HepG2 (cell line): ENCODE measurements around the gene SPON1. TPM values are rescaled to one million over a fixed set of nuclear protein-coding genes. Genes with fewer than 3 reads are reported as not detected.

Experiments
- ATAC-seq: fragments of 200-7000 bp; cut with Tn5 transposase; 3 replicates; pipeline ENCODE4 v1.9.1; 2020; ENCODE audit warnings: mild to moderate bottlenecking, moderate library complexity
- BruUV-seq: library from RNA; stranded (reverse); fragments of 400-500 nt; replicated peaks from 2 replicates; lab custom pipeline; 2021; lab: Mats Ljungman, UMichigan
- CTCF ChIA-PET: fragments of 300-600 bp; formaldehyde crosslinking; extraction: SDS; loops from one replicate; lab custom pipeline; 2021; ENCODE audit warnings: low total read pairs, inconsistent platforms, low intra/inter-chr PET ratio; lab: Yijun Ruan, JAX
- POLR2A ChIA-PET: fragments of 350-600 bp; sonication (Branson Sonifier 250); formaldehyde crosslinking; loops from one replicate; lab custom pipeline; 2020; ENCODE audit warnings: antibody characterized with exemption, inconsistent platforms; lab: Yijun Ruan, JAX
- DNase-seq: peaks from one replicate; pipeline ENCODE4 v3.0.0-alpha.2; 2015; ENCODE audit warnings: low spot score
- FAIRE-seq: peaks from 3 replicates; lab custom pipeline; 2011; peaks lifted over from hg19 to GRCh38; lab: Jason Lieb, UNC
- H2AFZ ChIP-seq: one replicate; pipeline ENCODE4 v1.6.1; 2011; ENCODE audit warnings: low read length, inconsistent platforms
- H3K27ac ChIP-seq: fragments of 300-600 bp; 3 replicates; pipeline ENCODE4 v1.8.0; 2011; ENCODE audit warnings: mixed run types, mild to moderate bottlenecking, mixed read lengths, low read length, inconsistent platforms; ENCODE audit not compliant: insufficient read depth; ENCODE audit errors: extremely low read length
- H3K27me3 ChIP-seq, 2 experiments: fragments of 200-600 bp in 1 of 2; 2 replicates in 1 of 2; 3 replicates in 1 of 2; pipeline versions ENCODE4 v1.6.0 to v1.8.0; 2011; ENCODE audit warnings: low read length in 2 of 2, mild to moderate bottlenecking in 2 of 2, moderate library complexity in 2 of 2, inconsistent platforms in 1 of 2; ENCODE audit not compliant: insufficient read depth in 2 of 2, control insufficient read depth in 1 of 2
- H3K36me3 ChIP-seq, 2 experiments: fragments of 200-600 bp in 1 of 2; replicated peaks in 1 of 2; 2 replicates in 1 of 2; 3 replicates in 1 of 2; pipeline versions ENCODE4 v1.5.1 to v1.8.0; 2011; ENCODE audit warnings: low read length in 2 of 2, inconsistent platforms in 1 of 2; ENCODE audit not compliant: insufficient read depth in 2 of 2, control insufficient read depth in 1 of 2
- H3K4me1 ChIP-seq: 2 replicates; pipeline ENCODE4 v1.5.1; 2012; ENCODE audit warnings: low read length, inconsistent platforms; ENCODE audit not compliant: insufficient read depth
- H3K4me2 ChIP-seq: 2 replicates; pipeline ENCODE4 v1.6.0; 2011; ENCODE audit warnings: low read depth, low read length, inconsistent platforms
- H3K4me3 ChIP-seq, 3 experiments: fragments of 200-600 bp in 1 of 3; sonication (generic), shearing (Covaris generic) in 1 of 3; replicated peaks in 1 of 3; 2 replicates each; pipeline ENCODE4 v1.5.1; 2011 to 2016; ENCODE audit warnings: low read length in 3 of 3, inconsistent platforms in 2 of 3, low read depth in 2 of 3, mild to moderate bottlenecking in 2 of 3, control low read depth in 1 of 3, mixed read lengths in 1 of 3; ENCODE audit not compliant: insufficient read depth in 1 of 3
- H3K79me2 ChIP-seq: one replicate; pipeline ENCODE4 v1.6.1; 2011; ENCODE audit warnings: low read length, inconsistent platforms; ENCODE audit not compliant: insufficient read depth
- H3K9ac ChIP-seq: 2 replicates; pipeline ENCODE4 v1.6.0; 2011; ENCODE audit warnings: mild to moderate bottlenecking, low read depth, low read length, inconsistent platforms; ENCODE audit not compliant: insufficient read depth
- H3K9me3 ChIP-seq: 2 replicates; pipeline ENCODE4 v1.5.1; 2012; ENCODE audit warnings: mild to moderate bottlenecking, low read length
- H4K20me1 ChIP-seq: 2 replicates; pipeline ENCODE4 v1.6.0; 2011; ENCODE audit warnings: inconsistent platforms, mild to moderate bottlenecking, low read length, moderate library complexity; ENCODE audit not compliant: insufficient read depth
- HES4 ChIP-seq: sonication (generic); formaldehyde crosslinking; IDR thresholded peaks from 2 replicates; pipeline ENCODE4 v1.9.0; 2021; ENCODE audit warnings: mild to moderate bottlenecking, missing genetic modification reagents, borderline replicate concordance
- JARID2 ChIP-seq: sonication (generic); formaldehyde crosslinking; IDR thresholded peaks from 2 replicates; pipeline ENCODE4 v1.8.1; 2023; ENCODE audit warnings: missing genetic modification reagents, inconsistent platforms; ENCODE audit not compliant: insufficient replicate concordance
- JUND ChIP-seq: sonication (generic); formaldehyde crosslinking; IDR thresholded peaks from 2 replicates; pipeline ENCODE4 v1.8.0; 2022; ENCODE audit warnings: mild to moderate bottlenecking, missing genetic modification reagents
- MEF2D ChIP-seq: sonication (generic); formaldehyde crosslinking; IDR thresholded peaks from 2 replicates; pipeline ENCODE4 v1.5.1; 2020; ENCODE audit warnings: mild to moderate bottlenecking, missing genetic modification reagents
- MLXIP ChIP-seq: sonication (generic); formaldehyde crosslinking; IDR thresholded peaks from 2 replicates; pipeline ENCODE4 v1.9.0; 2021; ENCODE audit warnings: missing genetic modification reagents, borderline replicate concordance
- NFE2L1 ChIP-seq: sonication (generic); formaldehyde crosslinking; IDR thresholded peaks from 2 replicates; pipeline ENCODE4 v1.4.0; 2020; ENCODE audit warnings: missing genetic modification reagents, mild to moderate bottlenecking, borderline replicate concordance
- PBX3 ChIP-seq: sonication (generic); formaldehyde crosslinking; IDR thresholded peaks from 2 replicates; pipeline ENCODE4 v1.8.1; 2023; ENCODE audit warnings: missing genetic modification reagents, inconsistent platforms, borderline replicate concordance
- PRMT3 ChIP-seq: sonication (generic); formaldehyde crosslinking; IDR thresholded peaks from 2 replicates; pipeline ENCODE4 v1.8.1; 2022; ENCODE audit warnings: low read depth, mild to moderate bottlenecking, moderate library complexity, missing genetic modification reagents, borderline replicate concordance
- RERE ChIP-seq: IDR thresholded peaks from 2 replicates; pipeline ENCODE4 v1.6.1; 2016; ENCODE audit warnings: low read depth, missing genetic modification reagents, missing compliant biosample characterization
- SP5 ChIP-seq: IDR thresholded peaks from 2 replicates; pipeline ENCODE4 v1.6.1; 2016; ENCODE audit warnings: low read depth, borderline replicate concordance
- TAF1 ChIP-seq: sonication (generic); formaldehyde crosslinking; IDR thresholded peaks from 2 replicates; pipeline ENCODE4 v1.4.0; 2020; ENCODE audit warnings: missing genetic modification reagents
- TEAD3 ChIP-seq: optimal IDR thresholded peaks from 2 replicates; pipeline ENCODE3; 2016; ENCODE audit warnings: borderline replicate concordance
- ZFYVE20 ChIP-seq: sonication (generic); formaldehyde crosslinking; IDR thresholded peaks from 2 replicates; pipeline ENCODE4 v1.8.0; 2023; ENCODE audit warnings: low read depth, mild to moderate bottlenecking, moderate library complexity, missing genetic modification reagents, borderline replicate concordance
- ZNF317 ChIP-seq: sonication (generic); formaldehyde crosslinking; IDR thresholded peaks from 2 replicates; pipeline ENCODE4 v1.5.0; 2020; ENCODE audit warnings: mild to moderate bottlenecking, missing genetic modification reagents
- ZNF598 ChIP-seq: sonication (generic); formaldehyde crosslinking; IDR thresholded peaks from 2 replicates; pipeline ENCODE4 v1.5.1; 2020; ENCODE audit warnings: mild to moderate bottlenecking, missing genetic modification reagents, borderline replicate concordance
- ZNF790 ChIP-seq: sonication (generic); formaldehyde crosslinking; IDR thresholded peaks from 2 replicates; pipeline ENCODE4 v1.8.0; 2022; ENCODE audit warnings: missing genetic modification reagents, mild to moderate bottlenecking, borderline replicate concordance
- WGBS: methylation state at CpG from one replicate; pipeline ENCODE4 v1.1.6; 2017; ENCODE audit warnings: low lambda C conversion rate; 5-methylcytosine and 5-hydroxymethylcytosine counted together
- in situ Hi-C: cut with HindIII; loops from 2 replicates; pipeline ENCODE4 v1.10.0; 2017; ENCODE audit warnings: low pct_unique_long_range_greater_than_20kb; ENCODE audit not compliant: extremely low pct_ligation_motif_present
- intact Hi-C: fragments of 100-400 bp; cut with micrococcal nuclease; formaldehyde crosslinking; loops from one replicate; pipeline ENCODE4 v1.10.0; 2022; ENCODE audit not compliant: unreplicated experiment
- polyA plus RNA-seq, 8 experiments: library from polyadenylated mRNA; depleted of rRNA in 3 of 8; stranded (reverse) in 7 of 8; unstranded in 1 of 8; fragments of >200 nt; fragmentation: Illumina TruSeq in 4 of 8; extraction: Trizol in 4 of 8; gene quantifications; 2 replicates each; pipeline versions ENCODE4 v1.2.1 to v1.2.3, GENCODE V29; 2011 to 2016; ENCODE audit warnings: low read depth in 4 of 8, missing spikeins in 1 of 8, mixed read lengths in 1 of 8; ENCODE audit not compliant: insufficient read depth in 1 of 8
- total RNA-seq, 5 experiments: library from RNA; depleted of rRNA; stranded (reverse); fragments of >200 nt; fragmentation: Illumina TruSeq; extraction: Trizol; gene quantifications; 2 replicates each; pipeline ENCODE4 v1.2.3, GENCODE V29; 2016; ENCODE audit warnings: low read depth in 1 of 5

SPON1 gene
- total and polyA plus RNA-seq, 2 of the 13 experiments (the other 11 are each of a cell fraction or from before 2014, with no cell fraction given): not detected

GRCh38 chr11:14093065-14093464, 130.5 kb downstream of the SPON1 start:
- Histone ChIP-seq H3K4me1 (no peaks in the 10 kb centered on the region), H3K9me3 (no peaks in the 10 kb centered on the region), H3K9ac (no peak overlapping the region), H3K79me2 (no peaks in the 10 kb centered on the region), H3K4me3 (no peak overlapping the region), H3K36me3 (no peaks in the 10 kb centered on the region), H4K20me1 (no peaks in the 10 kb centered on the region), H2AFZ (no peak overlapping the region), H3K27ac (no peak overlapping the region), H3K4me2 (no peak overlapping the region), H3K27me3 (peaks cover 2 to 12% of the 10 kb centered on the region in 2 experiments; a peak in 3 of 5 replicates)
- intact Hi-C loops: no loop called here
- no peak for ATAC-seq
- in situ Hi-C loops: no loop called here
- no TSS peak for BruUV-seq
- POLR2A ChIA-PET: no interaction called here
- no CpG with 5 or more reads among the region's 1 CpG for WGBS
- DNase-seq: no peak
- CTCF ChIA-PET: no interaction called here
- FAIRE-seq: no peak
- no peak for TF ChIP-seq JARID2
- TF ChIP-seq ZNF317 (CRISPR knock-in tag): no peak
- TF ChIP-seq RERE (CRISPR knock-in tag): no peak
- no peak for TF ChIP-seq MEF2D (CRISPR knock-in tag)
- TF ChIP-seq TEAD3 (CRISPR knock-in tag): no peak
- no peak for TF ChIP-seq PRMT3 (CRISPR knock-in tag)
- TF ChIP-seq ZNF790: no peak
- no peak for TF ChIP-seq JUND (CRISPR knock-in tag)
- no peak for TF ChIP-seq PBX3 (CRISPR knock-in tag)
- TF ChIP-seq NFE2L1 (CRISPR knock-in tag): no peak
- TF ChIP-seq SP5 (CRISPR knock-in tag): no peak
- no peak for TF ChIP-seq ZFYVE20 (CRISPR knock-in tag)
- no peak for TF ChIP-seq TAF1
- no peak for TF ChIP-seq ZNF598 (CRISPR knock-in tag)
- no peak for TF ChIP-seq HES4 (CRISPR knock-in tag)
- no peak for TF ChIP-seq MLXIP
